PFSK-1 (cell line): ENCODE measurements around the gene RPS6KA2.

Experiments used
- FOXP2 ChIP-seq: optimal IDR thresholded peaks from 2 replicates; pipeline ENCODE3; 2011; ENCODE audit warnings: borderline replicate concordance, control low read depth, inconsistent platforms; ENCODE audit not compliant: insufficient read depth; ENCODE audit errors: extremely low read length, extremely low read depth
- POLR2AphosphoS5 ChIP-seq: IDR thresholded peaks from 2 replicates; pipeline ENCODE4 v1.6.1; 2012; ENCODE audit warnings: low read depth, mild to moderate bottlenecking, control low read depth, low read length, moderate library complexity
- SIN3A ChIP-seq: IDR thresholded peaks from 2 replicates; pipeline ENCODE4 v1.6.1; 2012; ENCODE audit warnings: mild to moderate bottlenecking, low read length, moderate library complexity, borderline replicate concordance; ENCODE audit not compliant: insufficient read depth
- TAF1 ChIP-seq: IDR thresholded peaks from 2 replicates; pipeline ENCODE4 v1.6.1; 2012; ENCODE audit warnings: low read length, control low read depth, borderline replicate concordance; ENCODE audit not compliant: insufficient read depth
- TF ChIP-seq, protein P1 (sequence below), 2 experiments: IDR thresholded peaks; 2 replicates each; pipeline versions ENCODE4 v1.6.1 to v1.8.0; 2011 to 2012; ENCODE audit warnings: low read depth in 2 of 2, low read length in 2 of 2, control low read depth in 1 of 2, inconsistent platforms in 1 of 2, mild to moderate bottlenecking in 1 of 2, moderate library complexity in 1 of 2; ENCODE audit not compliant: insufficient read depth in 1 of 2

RPS6KA2 gene

DNA sequence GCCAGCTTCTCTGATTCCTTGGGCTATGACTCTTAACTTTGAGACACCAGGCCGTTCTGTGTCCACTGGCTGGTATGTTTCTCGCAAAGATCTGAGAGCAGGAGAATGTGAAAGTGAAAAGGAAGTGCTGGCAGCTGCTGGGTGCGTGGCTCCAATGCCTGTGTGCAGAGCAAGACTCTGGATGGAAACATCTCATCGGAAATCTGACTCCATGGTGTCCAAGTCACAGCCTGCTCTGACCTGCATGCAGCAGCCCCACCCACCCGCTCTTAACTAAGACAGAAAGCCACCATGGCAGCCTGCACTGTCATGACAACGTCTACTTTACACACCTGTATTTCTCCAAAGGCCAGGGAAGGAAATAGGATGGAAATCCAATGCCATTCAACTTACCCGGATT lies 178.0 kb downstream of the RPS6KA2 start:
- no peak for TF ChIP-seq POLR2AphosphoS5
- TF ChIP-seq TAF1, result no peak
- no peak for TF ChIP-seq SIN3A
- TF ChIP-seq FOXP2, result no peak
- TF ChIP-seq, protein P1, sequence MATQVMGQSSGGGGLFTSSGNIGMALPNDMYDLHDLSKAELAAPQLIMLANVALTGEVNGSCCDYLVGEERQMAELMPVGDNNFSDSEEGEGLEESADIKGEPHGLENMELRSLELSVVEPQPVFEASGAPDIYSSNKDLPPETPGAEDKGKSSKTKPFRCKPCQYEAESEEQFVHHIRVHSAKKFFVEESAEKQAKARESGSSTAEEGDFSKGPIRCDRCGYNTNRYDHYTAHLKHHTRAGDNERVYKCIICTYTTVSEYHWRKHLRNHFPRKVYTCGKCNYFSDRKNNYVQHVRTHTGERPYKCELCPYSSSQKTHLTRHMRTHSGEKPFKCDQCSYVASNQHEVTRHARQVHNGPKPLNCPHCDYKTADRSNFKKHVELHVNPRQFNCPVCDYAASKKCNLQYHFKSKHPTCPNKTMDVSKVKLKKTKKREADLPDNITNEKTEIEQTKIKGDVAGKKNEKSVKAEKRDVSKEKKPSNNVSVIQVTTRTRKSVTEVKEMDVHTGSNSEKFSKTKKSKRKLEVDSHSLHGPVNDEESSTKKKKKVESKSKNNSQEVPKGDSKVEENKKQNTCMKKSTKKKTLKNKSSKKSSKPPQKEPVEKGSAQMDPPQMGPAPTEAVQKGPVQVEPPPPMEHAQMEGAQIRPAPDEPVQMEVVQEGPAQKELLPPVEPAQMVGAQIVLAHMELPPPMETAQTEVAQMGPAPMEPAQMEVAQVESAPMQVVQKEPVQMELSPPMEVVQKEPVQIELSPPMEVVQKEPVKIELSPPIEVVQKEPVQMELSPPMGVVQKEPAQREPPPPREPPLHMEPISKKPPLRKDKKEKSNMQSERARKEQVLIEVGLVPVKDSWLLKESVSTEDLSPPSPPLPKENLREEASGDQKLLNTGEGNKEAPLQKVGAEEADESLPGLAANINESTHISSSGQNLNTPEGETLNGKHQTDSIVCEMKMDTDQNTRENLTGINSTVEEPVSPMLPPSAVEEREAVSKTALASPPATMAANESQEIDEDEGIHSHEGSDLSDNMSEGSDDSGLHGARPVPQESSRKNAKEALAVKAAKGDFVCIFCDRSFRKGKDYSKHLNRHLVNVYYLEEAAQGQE (IDR thresholded peaks at IDR 0.05; ENCODE audit: insufficient read depth in 1 of 2, low read depth in 2 of 2, low read length in 2 of 2), result no peak

DNA sequence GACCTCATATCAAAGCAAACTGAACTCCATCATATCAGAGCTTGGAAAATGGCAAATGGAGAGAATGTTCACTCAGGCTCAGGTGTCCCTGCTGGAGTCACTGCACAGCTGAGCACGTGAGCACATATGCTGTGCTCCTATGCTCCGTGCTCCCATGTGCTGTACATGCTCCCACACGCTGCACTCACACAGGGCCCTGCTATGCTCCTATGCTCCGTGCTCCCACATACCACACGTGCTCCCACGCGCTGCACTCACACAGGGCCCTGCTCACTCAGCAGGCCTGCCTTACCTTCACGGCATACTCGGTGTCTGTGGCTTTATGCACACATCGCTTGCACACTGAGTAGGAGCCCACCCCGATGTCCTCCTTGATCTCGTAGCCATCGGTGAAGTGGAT lies 178.6 kb downstream of the RPS6KA2 start:
- TF ChIP-seq POLR2AphosphoS5 (no peak), SIN3A (no peak), TAF1 (no peak), FOXP2 (no peak)
- TF ChIP-seq, protein P1 (IDR thresholded peaks at IDR 0.05; ENCODE audit: insufficient read depth in 1 of 2, low read depth in 2 of 2, low read length in 2 of 2), result no peak

DNA sequence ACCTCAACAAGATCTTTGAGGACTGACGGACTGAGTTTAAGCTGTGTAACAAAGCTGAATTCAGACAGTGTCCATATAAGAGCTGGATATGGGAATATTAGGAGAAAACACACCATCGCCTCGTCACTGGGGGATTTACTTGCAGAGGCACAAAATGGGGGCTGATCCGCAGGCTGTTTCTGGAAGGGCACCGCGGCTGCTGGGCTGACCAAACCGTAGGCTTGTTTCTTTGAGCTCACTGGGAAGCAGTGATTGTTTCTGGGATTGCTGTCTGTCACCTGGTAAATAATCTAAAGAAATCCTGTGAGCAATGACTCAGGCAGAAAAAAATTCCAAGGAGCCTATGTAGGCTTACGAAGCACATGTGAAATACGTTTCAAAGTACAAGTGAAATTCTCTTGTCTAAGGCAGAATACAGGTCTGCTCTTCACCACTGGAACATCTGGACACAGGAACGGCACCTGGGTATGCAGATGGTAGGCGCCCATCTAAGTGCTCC lies 180.4 kb downstream of the RPS6KA2 start:
- TF ChIP-seq FOXP2 (no peak), TAF1 (no peak), SIN3A (no peak), POLR2AphosphoS5 (no peak)
- TF ChIP-seq, protein P1 (IDR thresholded peaks at IDR 0.05; ENCODE audit: insufficient read depth in 1 of 2, low read depth in 2 of 2, low read length in 2 of 2), result no peak

DNA sequence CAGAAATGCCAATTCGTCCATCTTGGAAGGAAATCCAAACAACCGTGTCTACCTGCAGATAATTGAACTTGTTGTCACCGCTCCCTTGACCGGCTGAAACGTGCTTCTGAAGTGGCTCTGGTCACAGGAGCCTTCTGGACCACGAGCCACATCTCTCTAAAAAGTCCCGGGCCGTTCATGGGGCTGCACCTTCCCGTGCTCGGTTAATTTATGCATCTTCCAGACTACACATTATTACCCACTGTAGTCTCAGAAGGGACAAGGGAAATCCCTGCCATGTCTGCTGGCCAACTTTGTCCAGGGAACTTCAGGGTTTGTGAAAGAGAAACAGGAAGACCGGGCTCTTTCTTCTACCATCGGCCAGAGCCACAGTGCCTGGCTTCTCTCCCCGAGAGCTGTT lies 180.9 kb downstream of the RPS6KA2 start:
- TF ChIP-seq TAF1 (no peak), FOXP2 (no peak), POLR2AphosphoS5 (no peak), SIN3A (no peak)
- TF ChIP-seq, protein P1 (IDR thresholded peaks at IDR 0.05; ENCODE audit: insufficient read depth in 1 of 2, low read depth in 2 of 2, low read length in 2 of 2), result no peak

DNA sequence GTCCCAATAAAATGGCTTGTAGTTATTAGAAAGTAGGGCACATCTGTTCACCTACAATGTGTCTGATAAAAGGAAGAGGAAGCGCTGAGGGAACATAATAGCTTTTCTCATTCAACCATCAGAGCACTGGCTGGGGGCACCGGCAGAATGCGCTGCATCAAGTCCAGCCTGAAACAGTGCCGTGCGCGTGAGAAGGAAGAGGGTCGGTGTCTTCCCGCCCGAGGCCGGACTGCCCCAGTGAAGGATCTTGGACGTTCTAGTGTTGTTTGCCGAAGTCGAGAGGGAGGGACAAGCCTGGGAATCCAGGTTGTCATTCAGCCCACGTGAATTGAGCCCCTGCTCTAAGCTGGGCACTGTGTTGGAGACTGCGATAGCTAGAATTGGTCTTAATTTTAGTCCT lies 182.6 kb downstream of the RPS6KA2 start:
- no peak for TF ChIP-seq POLR2AphosphoS5
- TF ChIP-seq SIN3A, result no peak
